AG04450 (cell line): Measurements from ENCODE around the gene SLC13A5. TPM values are rescaled to one million over a fixed set of nuclear protein-coding genes. Genes with fewer than 3 reads are reported as not detected.

Experiments
- CTCF ChIA-PET: fragments of 300-600, 350-600 bp; formaldehyde crosslinking; extraction: SDS; loops from one replicate; lab custom pipeline; 2022; ENCODE audit warnings: antibody characterized with exemption, inconsistent platforms; lab: Charles Lee
- POLR2A ChIA-PET: fragments of 350-600 bp; formaldehyde crosslinking; extraction: SDS; loops from one replicate; lab custom pipeline; 2021; ENCODE audit warnings: antibody characterized with exemption, inconsistent platforms; lab: Yijun Ruan, JAX
- DNase-seq: peaks from one replicate; pipeline ENCODE4 v3.0.0-alpha.2; 2011; ENCODE audit warnings: low read depth, low spot score
- H3K27ac ChIP-seq: one replicate; pipeline ENCODE4 v1.5.1; 2012; ENCODE audit warnings: low read depth, low read length, control low read depth
- H3K27me3 ChIP-seq: one replicate; pipeline ENCODE4 v1.6.0; 2012; ENCODE audit warnings: low read length; ENCODE audit not compliant: control insufficient read depth, insufficient read depth
- H3K4me3 ChIP-seq: 2 replicates; pipeline ENCODE4 v1.5.1; 2011; ENCODE audit warnings: mild to moderate bottlenecking, low read depth, low read length, control low read depth
- H3K9me3 ChIP-seq: 2 replicates; pipeline ENCODE4 v1.5.1; 2012; ENCODE audit warnings: low read length; ENCODE audit not compliant: control insufficient read depth, insufficient read depth
- CTCF ChIP-seq: IDR thresholded peaks from 2 replicates; pipeline ENCODE4 v1.5.1; 2011; ENCODE audit warnings: low read depth, low read length, control low read depth, inconsistent platforms
- polyA plus RNA-seq: library from polyadenylated mRNA; depleted of rRNA; stranded (reverse); fragments of >200 nt; gene quantifications from 2 replicates; pipeline ENCODE4 v1.2.3, GENCODE V29; 2011

The SLC13A5 gene
- polyA plus RNA-seq, 1 experiment, result not detected

- CTCF ChIA-PET, result no interaction called here
- no peak for TF ChIP-seq CTCF
These were observed 24.2 kb downstream of the SLC13A5 start for GRCh38 chr17:6688944-6689343.

GRCh38 chr17:6686026-6686425 lies 27.1 kb downstream of the SLC13A5 start:
- no peak for DNase-seq
- Histone ChIP-seq H3K27me3 (peaks cover 10% of the 10 kb centered on the region), H3K4me3 (no peak overlapping the region), H3K27ac (no peak overlapping the region), H3K9me3 (no peaks in the 10 kb centered on the region)
- CTCF ChIA-PET, result no interaction called here
- no peak for TF ChIP-seq CTCF
- POLR2A ChIA-PET, result no interaction called here

More at GRCh38 chr17:6688944-6689343, 24.2 kb downstream of the SLC13A5 start:
- H3K27ac ChIP-seq, result no peak overlapping the region
- no peak for DNase-seq
- H3K9me3 ChIP-seq, result no peaks in the 10 kb centered on the region
- POLR2A ChIA-PET, result no interaction called here
- H3K4me3 ChIP-seq, result no peak overlapping the region
- peaks cover 6% of the 10 kb centered on the region for H3K27me3 ChIP-seq

GRCh38 chr17:6684881-6685767 lies 28.0 kb downstream of the SLC13A5 start:
- H3K4me3 ChIP-seq, result no peak overlapping the region
- no peak overlapping the region for H3K27ac ChIP-seq
- H3K9me3 ChIP-seq, result no peaks in the 10 kb centered on the region
- no peak for DNase-seq
- ChIA-PET POLR2A (no interaction called here), CTCF (no interaction called here)
- TF ChIP-seq CTCF, result no peak
- H3K27me3 ChIP-seq, result peaks cover 8% of the 10 kb centered on the region

- no peak overlapping the region for H3K4me3 ChIP-seq
- POLR2A ChIA-PET, result no interaction called here
- CTCF ChIA-PET, result interaction anchor here (1.4 kb wide), 1 partner anchor 337 kb away, joined by 4 read pairs; no protein-coding TSS in a partner anchor
- no peak for TF ChIP-seq CTCF
- H3K9me3 ChIP-seq, result no peaks in the 10 kb centered on the region
- peaks cover 7% of the 10 kb centered on the region for H3K27me3 ChIP-seq
- no peak overlapping the region for H3K27ac ChIP-seq
- no peak for DNase-seq
These were observed 28.7 kb downstream of the SLC13A5 start for GRCh38 chr17:6684460-6684783.

- CTCF ChIA-PET, result interaction anchor here (1.4 kb wide), 1 partner anchor 338 kb away, joined by 4 read pairs; no protein-coding TSS in a partner anchor
- peaks cover 7% of the 10 kb centered on the region for H3K27me3 ChIP-seq
- POLR2A ChIA-PET, result no interaction called here
- no peak overlapping the region for H3K27ac ChIP-seq
- no peak overlapping the region for H3K4me3 ChIP-seq
- DNase-seq, result no peak
- no peaks in the 10 kb centered on the region for H3K9me3 ChIP-seq
- TF ChIP-seq CTCF, result no peak
These were observed 29.3 kb downstream of the SLC13A5 start for GRCh38 chr17:6683730-6684459.
